OCI-M2 (cell line): ENCODE results near the gene FYN.
"Not testable (repeated sequence)": the region's sequence is repeated elsewhere in the genome, so short reads cannot be mapped to it uniquely, and the experiment has no call there.

ENCODE experiments used
- DNase-seq: peaks from one replicate; lab custom pipeline; 2025; ENCODE audit not compliant: unreplicated experiment; lab: John Stamatoyannopoulos, UW

Gene FYN

GRCh38 chr6:111835398-111835797 is 37.9 kb downstream of the FYN start:
- not testable (repeated sequence) for DNase-seq

GRCh38 chr6:111834356-111834755 is 38.9 kb downstream of the FYN start:
- DNase-seq = no peak

- no peak for DNase-seq
Observed at GRCh38 chr6:111832833-111833418, 40.3 kb downstream of the FYN start.

GRCh38 chr6:111831408-111831807 is 41.8 kb downstream of the FYN start:
- no peak for DNase-seq

- DNase-seq = no peak
Observed at GRCh38 chr6:111829998-111830397, 43.3 kb downstream of the FYN start.

- no peak for DNase-seq
Observed at GRCh38 chr6:111829581-111829980, 43.7 kb downstream of the FYN start.

- no peak for DNase-seq
Observed at GRCh38 chr6:111828809-111829208, 44.4 kb downstream of the FYN start.

- no peak for DNase-seq
Observed at GRCh38 chr6:111825439-111826086, 47.7 kb downstream of the FYN start.

GRCh38 chr6:111824608-111825337 is 48.5 kb downstream of the FYN start:
- DNase-seq = no peak

- no peak for DNase-seq
Observed at GRCh38 chr6:111823831-111824607, 49.2 kb downstream of the FYN start.

GRCh38 chr6:111823012-111823411 is 50.2 kb downstream of the FYN start:
- no peak for DNase-seq

GRCh38 chr6:111819458-111819857 is 53.8 kb downstream of the FYN start:
- DNase-seq = no peak

GRCh38 chr6:111818539-111819226 is 54.6 kb downstream of the FYN start:
- no peak for DNase-seq

- no peak for DNase-seq
Observed at GRCh38 chr6:111817451-111818120, 55.7 kb downstream of the FYN start.

GRCh38 chr6:111813677-111814310 is 59.5 kb downstream of the FYN start:
- no peak for DNase-seq

GRCh38 chr6:111813237-111813636 is 60.0 kb downstream of the FYN start:
- DNase-seq = no peak

- DNase-seq = no peak
Observed at GRCh38 chr6:111812060-111813038, 60.9 kb downstream of the FYN start.

GRCh38 chr6:111810294-111811131 is 62.7 kb downstream of the FYN start:
- no peak for DNase-seq
